Measurements from ENCODE around the gene UBASH3A.

Gene UBASH3A

DNA sequence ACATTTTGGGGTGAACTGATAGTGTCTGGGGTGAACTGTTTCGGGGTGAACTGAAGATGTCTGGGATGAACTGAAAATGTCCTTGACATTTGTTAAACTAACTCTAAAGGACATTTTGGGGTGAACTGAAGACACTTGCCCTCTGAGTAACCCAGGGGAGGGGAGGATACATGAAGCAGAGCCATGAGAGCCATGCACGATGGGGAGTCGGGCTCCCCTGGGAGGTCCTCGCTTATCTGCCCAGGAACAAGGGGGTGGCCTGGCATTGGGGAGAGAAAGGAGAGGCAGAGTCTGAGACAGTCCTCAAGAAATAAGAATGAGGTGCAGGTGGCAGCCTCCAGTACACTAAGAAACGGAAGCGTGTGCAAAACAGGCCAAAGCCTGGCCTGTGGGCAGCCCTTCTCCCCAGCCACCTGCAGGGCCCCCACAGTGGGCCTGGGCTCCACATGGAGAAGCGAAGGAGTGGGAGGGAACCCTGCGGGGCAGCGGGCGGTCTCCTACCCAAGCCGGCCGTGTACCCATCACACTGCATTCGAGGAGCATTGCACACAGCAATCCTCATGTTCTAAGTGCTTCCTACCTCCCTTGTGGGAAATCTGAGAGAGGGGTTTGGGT lies 68.1 kb downstream of the UBASH3A start:
- FAIRE-seq = no peak

DNA sequence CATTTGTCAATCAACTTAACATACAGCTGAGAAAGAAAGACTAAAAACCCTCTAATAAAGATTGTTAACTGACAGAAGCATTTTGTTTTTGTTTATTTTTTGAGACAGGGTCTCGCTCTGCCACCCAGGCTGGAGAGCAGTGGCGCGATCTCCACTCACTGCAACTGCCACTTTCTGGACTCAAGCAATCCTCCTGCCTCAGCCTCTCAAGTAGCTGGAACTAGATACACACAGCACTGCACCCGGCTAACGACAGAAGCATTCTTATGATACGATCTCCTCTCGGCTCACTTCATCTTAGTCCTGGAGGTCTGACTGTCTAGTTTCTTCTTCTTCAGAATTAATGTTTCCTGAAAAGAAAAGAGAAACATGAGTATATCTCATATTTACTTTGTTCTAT lies 68.8 kb downstream of the UBASH3A start:
- FAIRE-seq = no peak

DNA sequence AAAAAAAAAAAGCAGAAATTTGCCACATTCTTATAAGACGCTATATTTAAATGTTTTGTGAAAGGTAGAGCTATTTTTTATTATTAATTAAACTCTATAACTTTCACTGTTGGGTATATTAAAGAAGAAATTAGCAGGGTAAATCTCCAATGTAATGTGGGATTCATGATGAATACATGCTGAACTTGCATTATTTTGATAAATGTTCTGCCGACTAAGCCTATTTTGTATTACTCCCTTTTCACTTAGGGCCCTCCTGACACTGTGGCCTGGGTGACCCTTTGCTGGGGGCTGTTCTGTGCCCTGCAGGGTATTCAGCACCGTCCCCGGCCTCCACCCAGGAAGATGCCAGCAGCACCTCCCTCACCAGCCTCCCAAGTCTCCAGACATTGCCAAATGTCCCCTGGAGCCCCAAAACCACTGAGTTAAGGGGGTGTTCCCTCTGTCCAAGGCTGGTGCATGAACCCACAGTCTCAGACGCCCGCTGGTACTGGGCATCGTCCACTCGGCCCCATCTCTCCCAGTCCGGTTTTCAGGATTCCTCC lies 69.9 kb downstream of the UBASH3A start:
- FAIRE-seq = no peak

DNA sequence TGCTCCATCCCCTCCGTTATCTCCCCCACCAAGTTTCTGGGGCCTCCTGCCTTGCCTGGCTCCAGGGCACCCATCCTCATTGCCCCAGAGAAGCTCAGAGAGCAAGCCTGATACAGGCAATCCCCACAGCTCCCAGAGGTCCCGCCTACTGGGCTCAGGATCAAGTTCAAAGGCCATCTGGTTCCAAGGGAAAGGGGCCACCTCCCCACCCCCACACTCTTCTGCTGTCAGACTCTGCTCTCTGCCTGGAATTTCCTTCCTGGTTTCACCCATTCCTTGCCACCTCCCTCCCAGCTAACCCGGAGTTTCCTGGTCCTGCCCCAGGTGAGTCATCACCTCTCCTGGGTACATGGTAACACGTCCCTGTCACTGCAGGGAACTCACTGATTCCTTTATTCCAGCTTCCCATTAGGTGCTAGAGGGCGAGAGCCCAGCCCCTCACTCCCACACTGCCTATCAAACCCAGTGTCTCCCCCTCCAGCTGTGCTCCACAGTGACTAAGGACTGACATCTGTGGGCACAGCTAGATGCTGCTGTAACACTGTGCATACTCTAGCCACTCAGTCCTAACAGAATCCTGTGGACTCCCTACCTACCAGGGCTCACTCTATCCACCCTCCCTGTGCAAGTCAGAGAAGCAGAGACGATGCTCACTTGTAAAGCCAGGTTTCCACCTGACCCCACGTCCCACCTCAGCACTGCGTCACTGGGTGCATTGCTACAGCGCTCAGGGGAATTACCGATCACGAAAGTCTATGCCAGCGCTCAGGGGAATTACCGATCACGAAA lies 70.5 kb downstream of the UBASH3A start:
- no peak for FAIRE-seq

DNA sequence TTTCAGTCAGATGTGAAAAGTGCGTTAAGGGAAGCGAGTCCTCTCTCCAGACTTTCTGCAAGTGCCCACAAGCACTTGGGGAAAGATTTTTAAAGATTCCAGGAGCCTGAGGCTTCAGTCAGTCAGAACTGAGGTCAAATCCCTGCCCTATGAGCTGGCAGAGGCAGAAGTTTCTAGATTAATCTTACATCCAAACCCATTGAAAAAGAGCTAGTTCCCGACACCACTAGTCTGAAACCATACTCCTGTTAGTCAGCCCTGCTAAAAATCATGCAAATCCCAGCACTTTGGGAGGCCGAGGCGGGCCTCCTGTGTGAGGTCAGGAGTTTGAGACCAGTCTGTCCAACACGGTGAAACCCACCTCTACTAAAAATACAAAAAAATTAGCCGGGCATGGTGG lies 71.3 kb downstream of the UBASH3A start:
- FAIRE-seq = no peak

DNA sequence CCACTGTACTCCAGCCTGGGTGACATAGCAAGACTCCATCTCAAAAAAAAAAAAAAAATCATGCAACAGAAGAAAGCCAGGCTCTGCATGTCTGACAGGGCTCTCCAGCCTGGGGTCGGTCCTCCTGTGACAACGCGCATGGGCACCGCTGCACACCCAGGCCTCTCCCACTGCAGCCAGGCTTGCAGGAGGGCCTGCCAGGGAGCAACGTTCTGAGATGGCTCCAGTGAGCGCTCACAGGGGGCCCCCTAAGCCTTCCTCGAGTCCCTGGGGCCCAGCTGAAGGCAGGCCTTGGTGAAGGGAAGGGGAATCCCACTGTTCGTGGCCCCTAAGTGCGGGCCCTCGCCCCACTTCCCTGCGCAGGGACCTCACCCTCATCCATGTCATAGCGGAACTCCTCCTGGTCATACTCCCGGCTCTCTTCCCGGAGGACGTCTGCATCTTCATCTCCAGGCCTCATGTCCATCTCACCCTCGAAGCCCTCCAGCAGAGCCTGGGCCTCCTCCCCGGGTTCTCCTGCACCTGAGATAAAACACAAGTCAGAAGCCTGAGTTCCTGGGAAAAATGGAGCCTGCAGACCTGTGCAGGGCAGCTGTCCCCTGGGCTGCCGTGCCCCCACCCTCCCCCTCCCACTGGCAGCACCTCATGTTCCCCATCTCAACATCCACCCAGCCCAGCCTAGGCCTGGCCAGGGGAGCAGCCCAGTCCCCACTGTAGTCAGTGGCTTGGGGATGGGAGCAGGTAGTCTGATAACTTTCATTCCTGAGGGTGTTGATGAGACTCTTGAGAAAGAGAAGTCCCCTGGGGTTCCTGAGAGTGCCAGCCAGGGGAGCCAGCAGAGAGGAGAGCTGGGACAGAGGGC lies 72.1 kb downstream of the UBASH3A start:
- FAIRE-seq = no peak

DNA sequence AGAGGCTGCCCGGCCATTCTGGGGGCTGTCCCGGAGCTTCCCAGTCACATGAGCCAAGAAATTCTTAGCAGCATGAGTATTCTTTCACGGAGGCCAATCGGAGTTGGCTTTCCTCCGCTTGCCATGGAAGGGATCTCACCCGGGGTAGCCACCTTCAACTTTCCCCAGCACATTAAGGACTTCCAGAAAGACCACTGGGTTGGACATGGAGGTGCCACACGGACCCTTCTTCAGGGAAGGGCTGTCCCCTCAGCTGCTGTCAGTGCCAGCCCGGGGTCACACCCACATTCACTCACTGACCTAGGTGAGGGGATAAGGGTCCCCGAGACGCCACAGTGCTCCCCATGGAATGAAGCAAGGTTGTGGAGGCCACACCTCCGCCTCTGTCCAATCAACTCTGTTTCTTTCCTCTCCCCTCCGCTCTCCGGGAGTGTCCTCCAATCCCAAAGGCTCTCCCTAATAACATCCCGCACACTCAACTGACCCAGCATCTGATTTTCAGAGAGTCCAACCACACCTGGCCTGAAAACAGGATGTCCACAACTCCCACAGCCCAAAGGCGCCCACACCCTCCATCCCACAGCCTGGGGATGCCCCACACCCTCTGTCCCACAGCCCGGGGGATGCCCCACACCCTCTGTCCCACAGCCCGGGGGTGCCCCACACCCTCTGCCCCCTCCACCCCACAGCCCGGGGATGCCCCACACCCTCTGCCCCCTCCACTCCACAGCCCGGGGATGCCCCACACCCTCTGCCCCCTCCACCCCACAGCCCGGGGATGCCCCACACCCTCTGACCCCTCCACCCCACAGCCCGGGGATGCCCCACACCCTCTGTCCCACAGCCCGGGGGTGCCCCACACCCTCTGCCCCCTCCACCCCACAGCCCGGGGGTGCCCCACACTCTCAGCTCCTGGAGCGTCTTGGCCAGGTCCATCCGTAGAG lies 73.0 kb downstream of the UBASH3A start:
- FAIRE-seq = no peak

DNA sequence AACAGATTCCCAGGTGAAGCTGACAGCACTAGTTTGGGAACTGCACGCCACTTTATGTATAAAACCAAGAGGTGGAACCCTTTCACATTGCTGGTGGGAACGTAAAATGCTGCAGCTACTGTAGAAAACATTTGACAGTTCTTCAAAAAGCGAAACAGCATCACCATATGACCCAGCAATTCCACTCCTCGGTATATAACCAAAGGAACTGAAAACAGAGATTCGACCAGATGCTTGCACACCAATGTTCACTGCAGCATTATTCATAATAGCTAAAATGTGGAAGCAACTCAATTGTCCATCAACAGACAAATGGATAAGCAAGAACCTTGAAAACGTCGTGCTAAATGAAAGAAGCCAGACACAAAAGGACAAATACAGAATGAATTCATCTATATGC lies 74.8 kb downstream of the UBASH3A start:
- no peak for FAIRE-seq

DNA sequence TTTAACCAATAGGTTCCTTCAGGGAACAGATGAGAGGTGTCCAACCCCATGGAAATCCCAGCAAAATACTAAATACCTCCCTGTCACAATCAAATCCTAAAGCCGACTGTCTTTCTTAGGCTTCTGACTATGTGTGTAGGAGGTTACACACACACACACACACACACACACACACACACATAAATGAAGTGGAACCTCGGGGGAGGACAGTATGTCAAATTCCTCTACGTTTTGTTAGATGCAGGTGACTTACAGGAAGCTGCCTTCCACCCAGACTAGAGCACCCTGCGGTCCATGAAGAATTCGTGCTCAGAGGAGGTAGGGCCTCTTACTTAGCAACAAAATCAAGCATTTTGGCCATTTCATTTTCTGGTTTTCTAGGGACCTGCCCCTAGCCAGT lies 75.9 kb downstream of the UBASH3A start:
- FAIRE-seq = no peak

DNA sequence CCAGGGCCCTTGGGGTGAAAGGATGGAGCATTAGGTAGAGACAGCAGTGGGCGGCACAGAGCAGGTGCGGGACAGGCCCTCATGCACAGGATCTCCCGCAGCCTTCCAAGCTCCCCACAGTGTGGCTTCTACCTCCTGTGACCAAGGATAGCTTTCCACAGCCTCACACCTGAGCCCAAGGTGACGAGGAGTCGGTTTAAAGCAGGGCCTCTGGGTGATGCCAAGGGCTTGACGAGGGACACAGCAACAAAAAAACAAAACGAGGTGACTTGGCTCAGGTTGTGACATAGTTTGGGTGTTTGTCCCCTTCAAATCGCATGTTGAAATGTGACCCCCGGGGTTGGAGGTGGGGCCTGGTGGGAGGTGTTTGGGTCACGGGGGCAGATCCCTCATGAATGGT lies 77.0 kb downstream of the UBASH3A start:
- no peak for FAIRE-seq

DNA sequence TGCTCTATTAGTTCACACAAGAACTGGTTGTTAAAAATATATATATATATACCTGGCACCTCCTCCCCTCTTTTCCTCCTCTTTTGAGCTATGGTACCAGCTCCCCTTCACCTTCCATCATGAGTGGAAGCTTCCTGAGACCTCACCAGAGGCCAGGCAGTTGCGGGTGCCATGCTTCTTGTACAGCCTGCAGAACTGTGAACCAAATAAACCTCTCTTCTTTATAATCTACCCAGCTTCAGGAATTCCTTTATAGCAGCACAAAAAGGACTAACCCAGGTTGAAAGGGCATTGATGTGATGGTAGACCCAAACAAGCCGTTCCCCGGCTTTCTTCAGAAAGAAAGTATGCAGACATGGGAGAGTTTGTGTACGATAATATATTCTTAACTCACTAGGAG lies 77.5 kb downstream of the UBASH3A start:
- no peak for FAIRE-seq

DNA sequence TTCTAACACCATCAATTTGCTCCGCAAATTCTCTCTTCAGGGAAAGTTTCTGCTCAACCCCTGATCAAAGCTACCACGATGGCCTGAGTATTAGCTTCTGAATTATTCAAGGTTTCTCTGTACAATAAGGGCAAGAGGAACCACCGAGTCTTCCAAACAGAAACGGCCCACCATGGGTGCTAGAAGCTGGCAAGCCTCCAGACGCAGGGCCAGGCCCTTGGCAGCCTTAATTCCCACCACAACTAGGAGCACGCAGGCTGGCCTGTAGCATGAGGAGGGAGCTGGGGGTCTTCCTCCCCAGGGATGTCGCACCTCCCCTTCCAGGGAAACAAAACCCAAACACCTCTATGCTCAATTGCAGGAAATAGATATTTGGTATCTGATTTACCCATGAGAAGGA lies 81.3 kb downstream of the UBASH3A start:
- no peak for FAIRE-seq

DNA sequence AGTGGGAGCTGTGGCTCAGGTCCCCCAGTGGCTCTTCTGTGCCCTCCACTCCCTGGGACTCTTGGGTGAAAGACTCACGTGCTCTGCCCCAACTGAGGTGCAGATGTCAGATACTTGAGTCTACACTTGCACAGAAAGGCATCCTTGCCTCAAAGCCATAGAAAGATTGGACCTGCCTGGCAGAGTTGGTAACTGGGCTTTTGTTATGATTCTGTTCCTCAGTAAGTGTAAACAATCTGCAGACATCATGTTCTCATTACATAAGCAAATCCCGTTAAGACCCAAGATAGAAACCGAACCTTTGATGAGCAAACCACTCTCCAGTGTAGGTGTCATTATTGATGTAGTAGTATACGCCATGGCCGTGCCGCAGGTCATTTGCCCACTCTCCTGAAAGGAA lies 82.4 kb downstream of the UBASH3A start:
- no peak for FAIRE-seq

DNA sequence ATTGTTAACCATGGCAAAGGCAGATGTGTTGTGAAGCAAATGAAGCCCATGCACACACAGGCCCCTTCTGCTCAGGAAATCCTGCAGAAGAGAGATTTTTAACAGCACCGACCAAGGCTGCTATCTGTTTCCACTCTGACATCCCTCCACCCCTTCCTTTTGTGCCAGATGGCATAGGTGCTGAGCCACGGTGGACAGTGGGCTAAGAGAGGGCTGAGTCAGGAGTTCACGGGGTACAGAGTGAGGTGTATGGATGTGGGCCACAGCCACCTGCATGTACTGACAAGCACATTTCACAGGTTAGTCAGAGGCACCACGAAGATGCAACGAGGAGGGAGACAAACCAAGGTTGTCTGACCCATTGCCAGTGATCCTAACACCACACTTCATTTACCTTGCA lies 82.8 kb downstream of the UBASH3A start:
- no peak for FAIRE-seq

DNA sequence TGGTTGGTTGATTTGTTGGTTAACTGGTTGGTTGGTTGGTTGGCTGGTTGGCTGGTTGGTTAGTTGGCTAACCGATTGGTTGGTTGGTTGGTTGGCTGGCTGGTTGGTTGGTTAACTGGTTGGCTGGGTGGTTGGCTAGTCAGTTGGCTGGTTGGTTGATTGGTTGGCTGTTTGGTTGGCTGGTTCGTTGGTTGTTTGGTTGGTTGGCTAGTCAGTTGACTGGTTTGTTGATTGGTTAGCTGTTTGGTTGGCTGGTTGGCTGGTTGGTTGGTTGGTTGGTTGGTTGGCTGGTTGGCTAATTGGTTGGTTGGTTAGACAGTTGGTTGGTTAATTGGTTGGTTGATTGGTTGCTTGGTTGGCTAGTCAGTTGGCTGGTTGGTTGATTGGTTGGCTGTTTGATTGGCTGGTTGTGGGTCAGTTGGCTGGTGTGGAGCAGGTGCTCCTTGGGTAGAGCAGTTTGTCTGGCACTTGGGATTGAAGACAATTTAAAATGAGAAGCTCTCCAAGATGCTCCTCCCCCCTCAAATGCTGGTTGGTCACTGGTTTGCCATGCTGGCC lies 85.4 kb downstream of the UBASH3A start:
- no peak for FAIRE-seq

DNA sequence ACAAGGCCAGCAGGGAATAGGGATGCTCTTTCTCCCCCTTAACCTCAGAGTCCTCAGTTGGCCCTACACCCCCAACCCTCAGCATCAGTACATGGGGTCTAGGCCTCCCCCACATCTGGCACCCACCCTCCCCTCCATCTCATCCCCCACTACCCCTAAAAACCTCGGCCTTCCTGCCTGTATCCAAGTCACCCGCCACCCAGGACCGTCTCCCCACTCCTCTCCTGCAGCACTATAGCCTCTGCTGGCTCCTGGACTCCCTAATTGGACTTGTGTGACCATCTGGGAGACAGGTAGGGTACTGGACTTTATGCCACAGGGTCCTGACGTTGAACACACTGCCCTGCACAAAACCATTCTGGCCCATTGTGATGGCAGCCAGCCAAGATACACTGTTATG lies 86.3 kb downstream of the UBASH3A start:
- FAIRE-seq = no peak

DNA sequence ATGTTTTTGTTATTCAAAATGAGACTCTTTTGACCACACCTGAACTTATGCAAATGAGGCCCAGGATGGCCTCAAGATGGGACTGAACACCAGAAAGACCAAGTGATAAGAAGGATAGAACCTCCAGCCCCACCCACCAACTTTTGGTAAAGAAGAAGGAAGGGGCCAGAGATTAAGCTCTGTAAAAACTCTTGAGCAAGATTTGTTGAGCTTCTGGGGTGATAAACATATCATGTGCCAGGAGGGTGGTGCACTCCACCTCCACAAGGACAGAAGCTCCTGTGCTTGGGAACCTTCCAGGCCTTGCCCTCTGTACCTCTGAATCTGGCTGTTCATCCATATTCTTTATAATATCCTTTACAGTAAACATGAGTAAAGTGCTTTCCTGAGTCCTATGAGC lies 87.0 kb downstream of the UBASH3A start:
- FAIRE-seq = no peak

DNA sequence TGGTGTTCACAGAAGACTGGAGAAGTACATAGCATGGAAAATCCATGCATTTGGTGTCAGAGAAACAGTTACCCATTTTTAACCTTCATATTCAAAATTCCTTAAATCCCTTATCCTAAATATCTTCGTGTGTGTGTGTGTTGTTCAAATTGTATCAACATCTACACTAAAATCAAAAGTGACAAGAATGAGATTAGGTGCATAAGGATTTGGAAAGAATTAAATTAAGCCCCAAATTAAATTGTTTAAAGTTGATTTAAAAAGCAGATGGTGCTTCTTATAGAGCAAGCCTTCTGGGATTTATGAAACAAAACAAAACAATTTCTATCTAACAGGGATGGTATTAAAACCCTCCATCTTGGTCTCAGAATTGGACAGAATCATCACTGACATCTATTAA lies 87.6 kb downstream of the UBASH3A start:
- FAIRE-seq = no peak

DNA sequence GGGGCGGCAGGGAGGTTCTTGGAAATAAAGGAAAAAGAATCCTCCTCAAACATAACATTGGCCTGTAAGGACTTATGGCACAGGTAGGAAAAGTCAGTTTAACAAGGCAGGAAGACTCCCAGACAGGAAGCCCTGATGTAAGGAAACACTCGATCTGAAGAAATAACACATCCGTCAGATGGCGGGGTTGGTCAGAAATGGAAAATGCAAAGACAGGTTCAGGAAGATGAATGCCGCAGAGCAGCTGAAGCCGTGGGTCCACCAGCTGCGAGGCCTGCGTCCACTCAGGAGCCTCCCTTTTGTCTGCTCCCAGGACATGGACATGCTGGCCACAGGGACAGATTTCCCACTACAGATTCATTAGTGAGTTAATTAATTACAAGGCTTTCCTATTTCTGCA lies 88.5 kb downstream of the UBASH3A start:
- no peak for FAIRE-seq

DNA sequence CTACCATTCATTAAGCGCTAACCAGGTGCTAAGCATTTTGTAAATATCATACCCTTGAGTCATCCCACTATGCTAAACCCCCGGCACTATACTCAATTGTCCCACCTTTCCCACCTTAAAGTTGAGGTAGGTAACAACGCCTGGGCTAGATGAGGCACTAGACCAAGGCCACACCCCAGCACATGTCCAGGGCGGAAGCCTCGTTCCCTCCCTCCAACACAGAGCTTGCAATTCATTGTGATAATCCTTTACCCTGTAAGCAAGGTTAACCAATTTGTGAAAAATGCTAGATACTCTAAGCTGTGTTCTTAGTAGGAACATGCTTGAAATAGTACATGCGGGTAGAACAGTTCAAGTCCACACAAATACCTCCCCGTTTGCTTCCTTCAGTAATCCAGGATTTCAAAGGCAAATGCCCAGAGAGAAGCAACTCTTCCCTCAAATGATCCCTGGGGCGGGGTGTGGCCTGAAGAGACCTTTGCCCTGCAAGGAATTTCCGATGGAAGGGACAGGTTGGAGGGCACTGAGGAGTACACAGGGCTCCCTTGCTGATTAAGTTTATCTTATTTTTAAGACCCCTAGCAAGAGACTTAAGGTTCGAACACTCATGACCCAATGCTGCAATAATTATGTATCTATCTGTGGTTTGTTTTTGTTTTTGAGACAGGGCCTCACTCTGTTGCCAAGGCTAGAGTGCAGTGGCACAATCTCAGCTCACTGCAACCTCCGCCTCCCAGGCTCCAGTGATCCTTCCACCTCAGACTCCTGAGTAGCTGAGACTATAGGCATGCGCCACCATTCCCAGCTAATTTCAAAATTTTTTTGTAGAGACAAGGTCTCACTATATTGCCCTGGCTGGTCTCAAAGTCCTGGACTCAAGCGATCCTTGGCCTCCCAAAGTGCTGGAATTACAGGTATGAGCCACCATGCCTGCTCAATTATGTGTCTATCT lies 89.7 kb downstream of the UBASH3A start:
- FAIRE-seq = no peak

DNA sequence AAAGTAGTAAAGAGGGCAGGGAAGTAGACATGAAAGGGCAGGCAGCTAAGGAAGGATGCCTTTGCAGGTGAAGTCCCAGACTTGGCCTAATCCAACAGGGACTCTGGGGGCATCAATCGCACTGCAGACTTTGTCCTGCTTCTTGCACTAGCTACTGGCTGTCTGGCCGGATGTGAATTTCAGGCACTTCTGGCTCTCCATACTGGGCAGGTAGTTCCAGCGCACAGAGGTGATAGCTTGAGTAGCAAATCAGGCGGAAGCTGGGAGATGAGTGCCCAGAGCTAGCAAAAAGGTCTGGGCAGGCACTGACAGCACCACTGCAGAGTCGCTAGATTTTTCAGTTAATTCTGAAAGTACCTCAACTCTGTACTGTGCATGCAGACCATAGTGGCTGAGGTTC lies 91.3 kb downstream of the UBASH3A start:
- no peak for FAIRE-seq

Data from A204.1 (cell line).